NCI-H2196 treated with DMSO at 0.1 percent for 48 hours (cell line): ENCODE data around the gene TFDP2.
"Not testable (repeated sequence)": the region's sequence is repeated elsewhere in the genome, so short reads cannot be mapped to it uniquely, and the experiment has no call there.

ENCODE experiments used
- DNase-seq: peaks from one replicate; lab custom pipeline; 2025; ENCODE audit not compliant: unreplicated experiment; lab: John Stamatoyannopoulos, UW

TFDP2 gene

GRCh38 chr3:142027300-142027699 lies 122.0 kb downstream of the TFDP2 start:
- DNase-seq = no peak

- no peak for DNase-seq
Observed at GRCh38 chr3:142026333-142026732, 123.0 kb downstream of the TFDP2 start.

GRCh38 chr3:142022381-142022780 lies 127.0 kb downstream of the TFDP2 start:
- peak; percentile 26 for DNase-seq

GRCh38 chr3:142021127-142021526 lies 128.2 kb downstream of the TFDP2 start:
- DNase-seq = no peak

- DNase-seq = no peak
Observed at GRCh38 chr3:142019794-142020320, 129.5 kb downstream of the TFDP2 start.

GRCh38 chr3:142013993-142014392 lies 135.4 kb downstream of the TFDP2 start:
- no peak for DNase-seq

- DNase-seq = no peak
Observed at GRCh38 chr3:142013326-142013980, 135.9 kb downstream of the TFDP2 start.

- no peak for DNase-seq
Observed at GRCh38 chr3:142009029-142009428, 140.3 kb downstream of the TFDP2 start.

- DNase-seq = no peak
Observed at GRCh38 chr3:142007710-142008399, 141.5 kb downstream of the TFDP2 start.

- DNase-seq = not testable (repeated sequence)
Observed at GRCh38 chr3:142004957-142005356, 144.4 kb downstream of the TFDP2 start.

- DNase-seq = no peak
Observed at GRCh38 chr3:142004025-142004424, 145.3 kb downstream of the TFDP2 start.

- no peak for DNase-seq
Observed at GRCh38 chr3:142003291-142003690, 146.1 kb downstream of the TFDP2 start.

GRCh38 chr3:142000325-142000870 lies 148.9 kb downstream of the TFDP2 start:
- DNase-seq = no peak

- peak; percentile 12 for DNase-seq
Observed at GRCh38 chr3:141998669-141999290, 150.6 kb downstream of the TFDP2 start.

GRCh38 chr3:141996437-141996836 lies 152.9 kb downstream of the TFDP2 start:
- DNase-seq = no peak

GRCh38 chr3:141994856-141995255 lies 154.5 kb downstream of the TFDP2 start:
- no peak for DNase-seq

- no peak for DNase-seq
Observed at GRCh38 chr3:141992512-141992911, 156.8 kb downstream of the TFDP2 start.

GRCh38 chr3:141986548-141987107 lies 162.7 kb downstream of the TFDP2 start:
- DNase-seq = no peak

- no peak for DNase-seq
Observed at GRCh38 chr3:141981084-141981483, 168.3 kb downstream of the TFDP2 start.

GRCh38 chr3:141979050-141979671 lies 170.2 kb downstream of the TFDP2 start:
- no peak for DNase-seq

- DNase-seq = not testable (repeated sequence)
Observed at GRCh38 chr3:141974777-141975176, 174.6 kb downstream of the TFDP2 start.
